ENCODE data around the gene CD22. TPM values are rescaled to one million over a fixed set of nuclear protein-coding genes. Genes with fewer than 3 reads are reported as not detected.

Gene CD22
- total RNA-seq, 4 donors from 2014 or later = 0.91 to 4.2 TPM; not detected in 2

- TF ChIP-seq POLR2A (IDR thresholded peaks at IDR 0.05) = no peak
- TF ChIP-seq CTCF (IDR thresholded peaks at IDR 0.05) = no peak
- H3K4me3 ChIP-seq (ENCODE audit: low read depth, poor library complexity, severe bottlenecking) = no peak overlapping the region
- DNase-seq (ENCODE audit: low spot score in 2 of 2) = no peak
- intact Hi-C loops (cut with DNase I; ENCODE audit: low total_unique reads) = no loop called here
- 93 to 100% methylated on average over 2 of the region's 2 CpGs for WGBS, 2 donors
These were observed 31.1 kb upstream of the CD22 start for GRCh38 chr19:35297922-35298321.

- TF ChIP-seq CTCF (IDR thresholded peaks at IDR 0.05) = peak in 1 of 3 donors; percentile 6
- TF ChIP-seq POLR2A (IDR thresholded peaks at IDR 0.05) = no peak
- 90 to 96% methylated on average over 5 of the region's 5 CpGs for WGBS, 2 donors
- DNase-seq (ENCODE audit: low spot score in 2 of 2) = no peak
- intact Hi-C loops (cut with DNase I; ENCODE audit: low total_unique reads) = no loop called here
- no peak overlapping the region for H3K4me3 ChIP-seq (ENCODE audit: low read depth, poor library complexity, severe bottlenecking)
These were observed 30.4 kb upstream of the CD22 start for GRCh38 chr19:35298561-35298972.

GRCh38 chr19:35299523-35300338 lies 29.3 kb upstream of the CD22 start:
- intact Hi-C loops (cut with DNase I; ENCODE audit: low total_unique reads) = no loop called here
- TF ChIP-seq CTCF (IDR thresholded peaks at IDR 0.05) = no peak
- TF ChIP-seq POLR2A (IDR thresholded peaks at IDR 0.05) = no peak
- H3K4me3 ChIP-seq (ENCODE audit: low read depth, poor library complexity, severe bottlenecking) = no peak overlapping the region
- no peak for DNase-seq (ENCODE audit: low spot score in 2 of 2)
- 58 to 75% methylated on average over 15 to 39 of the region's 55 CpGs for WGBS, 2 donors

- H3K4me3 ChIP-seq (ENCODE audit: low read depth, poor library complexity, severe bottlenecking) = no peak overlapping the region
- DNase-seq (ENCODE audit: low spot score in 2 of 2) = no peak
- WGBS, 2 donors = 79 to 83% methylated on average over 10 of the region's 10 CpGs
- intact Hi-C loops (cut with DNase I; ENCODE audit: low total_unique reads) = no loop called here
- no peak for TF ChIP-seq POLR2A (IDR thresholded peaks at IDR 0.05)
- TF ChIP-seq CTCF (IDR thresholded peaks at IDR 0.05) = no peak
These were observed 28.7 kb upstream of the CD22 start for GRCh38 chr19:35300339-35300649.

GRCh38 chr19:35301961-35302360 lies 27.0 kb upstream of the CD22 start:
- intact Hi-C loops (cut with DNase I; ENCODE audit: low total_unique reads) = no loop called here
- no peak for DNase-seq (ENCODE audit: low spot score in 2 of 2)
- H3K4me3 ChIP-seq (ENCODE audit: low read depth, poor library complexity, severe bottlenecking) = no peak overlapping the region
- TF ChIP-seq POLR2A (IDR thresholded peaks at IDR 0.05) (no peak), CTCF (IDR thresholded peaks at IDR 0.05) (no peak)
- WGBS, 2 donors = 93 to 96% methylated on average over 2 of the region's 2 CpGs

- DNase-seq (ENCODE audit: low spot score in 2 of 2) = no peak
- TF ChIP-seq POLR2A (IDR thresholded peaks at IDR 0.05) (no peak), CTCF (IDR thresholded peaks at IDR 0.05) (no peak)
- no peak overlapping the region for H3K4me3 ChIP-seq (ENCODE audit: low read depth, poor library complexity, severe bottlenecking)
- 81 to 85% methylated on average over 14 to 16 of the region's 16 CpGs for WGBS, 2 donors
- intact Hi-C loops (cut with DNase I; ENCODE audit: low total_unique reads) = no loop called here
These were observed 26.5 kb upstream of the CD22 start for GRCh38 chr19:35302446-35302845.
